GM06990 (cell line): ENCODE results near the gene MRPL22.
"Not testable (repeated sequence)": the region's sequence is repeated elsewhere in the genome, so short reads cannot be mapped to it uniquely, and the experiment has no call there.

ENCODE experiments used
- DNase-seq: peaks from one replicate; pipeline ENCODE4 v3.0.0-alpha.2; 2011; ENCODE audit not compliant: insufficient read length; ENCODE audit errors: extremely low read depth
- H3K27me3 ChIP-seq: replicated peaks from 2 replicates; pipeline ENCODE4 v1.6.0; 2011; ENCODE audit warnings: low read length; ENCODE audit not compliant: control insufficient read depth, insufficient read depth
- H3K36me3 ChIP-seq: 2 replicates; pipeline ENCODE4 v1.5.1; 2011; ENCODE audit warnings: low read length; ENCODE audit not compliant: control insufficient read depth, insufficient read depth
- H3K4me3 ChIP-seq: replicated peaks from 2 replicates; pipeline ENCODE4 v1.5.1; 2011; ENCODE audit warnings: low read depth, mild to moderate bottlenecking, control low read depth, low read length
- CTCF ChIP-seq: IDR thresholded peaks from 2 replicates; pipeline ENCODE4 v1.5.1; 2011; ENCODE audit warnings: low read length, control low read depth, mild to moderate bottlenecking, inconsistent platforms; ENCODE audit not compliant: insufficient read depth, poor library complexity, severe bottlenecking

MRPL22 gene

DNA sequence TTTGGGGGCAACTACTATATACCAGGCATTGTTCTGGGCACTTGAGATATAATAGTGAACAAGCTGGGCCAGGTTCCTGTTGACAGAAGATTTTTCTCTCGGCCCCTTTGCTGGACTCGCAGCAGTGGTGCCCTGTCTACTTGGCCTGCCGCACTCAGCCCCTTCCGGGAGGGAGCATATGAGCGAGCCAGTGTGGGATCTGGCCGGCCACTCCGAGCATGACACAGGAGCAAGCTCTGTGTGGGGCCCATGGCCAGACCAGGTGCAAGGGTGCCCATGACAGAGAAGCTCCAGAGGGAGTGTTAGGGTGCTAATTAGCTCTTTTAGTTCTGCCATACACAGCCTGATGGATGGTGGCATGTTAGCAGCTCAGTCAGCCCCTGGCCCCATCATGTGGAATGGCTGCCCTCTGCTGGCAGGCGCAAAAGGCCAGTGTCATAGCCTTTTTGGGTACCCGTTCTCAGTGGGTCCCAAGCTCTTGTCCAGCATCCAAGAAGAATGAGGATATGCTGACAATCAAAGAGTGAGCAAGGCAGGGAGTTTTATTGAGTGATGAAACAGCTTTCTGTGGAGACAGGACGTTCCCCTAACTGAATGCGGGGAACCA is 63.4 kb downstream of the MRPL22 start:
- DNase-seq = peak; percentile 11
- Histone ChIP-seq H3K36me3 (no peaks in the 10 kb centered on the region), H3K4me3 (no peak overlapping the region), H3K27me3 (peaks cover 3% of the 10 kb centered on the region)
- peak; percentile 60 for TF ChIP-seq CTCF

DNA sequence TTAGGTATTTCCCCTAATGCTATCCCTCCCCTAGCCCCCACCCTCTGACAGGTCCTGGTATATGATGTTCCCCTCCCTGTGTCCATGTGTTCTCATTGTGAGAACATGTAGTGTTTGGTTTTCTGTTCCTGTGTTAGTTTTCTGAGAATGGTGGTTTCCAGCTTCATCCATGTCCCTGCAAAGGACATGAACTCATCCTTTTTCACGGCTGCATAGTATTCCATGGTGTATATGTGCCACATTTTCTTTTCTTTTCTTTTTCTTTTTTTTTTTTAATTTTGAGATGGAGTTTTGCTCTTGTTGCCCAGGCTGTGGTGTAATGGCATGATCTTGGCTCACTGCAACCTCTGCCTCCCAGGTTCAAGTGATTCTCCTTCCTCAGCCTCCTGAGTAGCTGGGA is 65.4 kb downstream of the MRPL22 start:
- not testable (repeated sequence) for H3K27me3 ChIP-seq, H3K4me3 ChIP-seq, H3K36me3 ChIP-seq, DNase-seq

DNA sequence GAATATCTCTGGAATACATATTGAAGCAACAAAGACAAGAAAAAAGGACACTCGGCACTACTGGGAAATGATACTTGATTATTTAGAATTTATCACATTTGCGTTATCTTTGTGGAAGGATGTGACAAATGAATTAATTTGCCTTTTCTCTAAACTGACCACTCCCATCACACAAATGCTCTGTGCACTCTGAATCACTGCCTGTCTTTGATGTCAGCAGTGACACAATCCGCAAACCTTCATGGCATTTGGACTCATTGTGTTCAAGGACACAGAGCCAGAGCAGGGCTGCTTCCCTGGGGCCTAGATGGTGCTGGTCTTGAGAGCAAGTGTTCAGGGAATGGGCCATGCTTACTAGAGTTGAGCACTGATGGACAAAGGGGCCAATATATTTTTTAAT is 67.8 kb downstream of the MRPL22 start:
- no peak for DNase-seq
- no peak for TF ChIP-seq CTCF
- no peaks in the 10 kb centered on the region for H3K36me3 ChIP-seq
- H3K27me3 ChIP-seq = no peaks in the 10 kb centered on the region; the same call in 1 of the 2 replicates
- H3K4me3 ChIP-seq = no peak overlapping the region

- no peaks in the 10 kb centered on the region for H3K36me3 ChIP-seq
- no peak overlapping the region for H3K4me3 ChIP-seq
- no peaks in the 10 kb centered on the region; the same call in 1 of the 2 replicates for H3K27me3 ChIP-seq
- no peak for DNase-seq
- no peak for TF ChIP-seq CTCF
Measured at GRCh38 chr5:155010881-155011280, 70.0 kb downstream of the MRPL22 start.

GRCh38 chr5:155013526-155013925 is 72.7 kb downstream of the MRPL22 start, which contains the start of gene KIF4B:
Gene KIF4B, plus strand, starts transcription at chr5:155013755. Its CDS starts 105 bp downstream, at chr5:155013860.
- DNase-seq = no peak
- no peak for TF ChIP-seq CTCF
- Histone ChIP-seq H3K4me3 (no peak within 1 kb of the TSS), H3K27me3 (no peaks in the 10 kb centered on the region; the same call in 1 of the 2 replicates), H3K36me3 (no peaks in the 10 kb centered on the region)

GRCh38 chr5:155015239-155015638 is 74.4 kb downstream of the MRPL22 start:
- no peak for DNase-seq
- no peaks in the 10 kb centered on the region; the same call in 1 of the 2 replicates for H3K27me3 ChIP-seq
- no peaks in the 10 kb centered on the region for H3K36me3 ChIP-seq
- TF ChIP-seq CTCF = no peak
- H3K4me3 ChIP-seq = no peak overlapping the region
